ENCODE results near the gene SPTLC3.

DNA sequence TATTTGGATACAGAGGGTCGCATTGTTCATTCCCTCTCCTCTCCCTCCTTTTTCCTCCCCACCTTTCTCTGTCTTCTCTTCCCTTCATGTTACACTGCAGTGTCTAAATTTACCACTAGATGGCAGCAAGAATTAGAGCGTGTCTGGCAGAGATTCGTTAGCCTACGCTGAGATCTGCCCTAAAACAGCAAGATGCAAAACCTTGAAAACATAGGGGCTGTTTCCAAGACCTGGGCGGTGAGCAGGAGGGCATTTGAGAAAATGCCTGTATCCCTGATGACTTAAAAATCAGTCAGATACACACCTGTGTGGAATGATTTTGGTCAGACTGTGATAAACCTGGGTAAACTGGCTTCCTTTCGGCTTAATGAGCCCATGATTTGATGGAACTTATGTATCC is 110.8 kb downstream of the SPTLC3 start:
- TF ChIP-seq, protein P1, sequence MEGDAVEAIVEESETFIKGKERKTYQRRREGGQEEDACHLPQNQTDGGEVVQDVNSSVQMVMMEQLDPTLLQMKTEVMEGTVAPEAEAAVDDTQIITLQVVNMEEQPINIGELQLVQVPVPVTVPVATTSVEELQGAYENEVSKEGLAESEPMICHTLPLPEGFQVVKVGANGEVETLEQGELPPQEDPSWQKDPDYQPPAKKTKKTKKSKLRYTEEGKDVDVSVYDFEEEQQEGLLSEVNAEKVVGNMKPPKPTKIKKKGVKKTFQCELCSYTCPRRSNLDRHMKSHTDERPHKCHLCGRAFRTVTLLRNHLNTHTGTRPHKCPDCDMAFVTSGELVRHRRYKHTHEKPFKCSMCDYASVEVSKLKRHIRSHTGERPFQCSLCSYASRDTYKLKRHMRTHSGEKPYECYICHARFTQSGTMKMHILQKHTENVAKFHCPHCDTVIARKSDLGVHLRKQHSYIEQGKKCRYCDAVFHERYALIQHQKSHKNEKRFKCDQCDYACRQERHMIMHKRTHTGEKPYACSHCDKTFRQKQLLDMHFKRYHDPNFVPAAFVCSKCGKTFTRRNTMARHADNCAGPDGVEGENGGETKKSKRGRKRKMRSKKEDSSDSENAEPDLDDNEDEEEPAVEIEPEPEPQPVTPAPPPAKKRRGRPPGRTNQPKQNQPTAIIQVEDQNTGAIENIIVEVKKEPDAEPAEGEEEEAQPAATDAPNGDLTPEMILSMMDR (IDR thresholded peaks at IDR 0.05), result peak; percentile 88
- no peak for TF ChIP-seq POLR2AphosphoS5 (IDR thresholded peaks at IDR 0.05; ENCODE audit: low read depth, low read length)
